ENCODE measurements around the gene PEX14. TPM values are rescaled to one million over a fixed set of nuclear protein-coding genes. Genes with fewer than 3 reads are reported as not detected.

Gene PEX14
- total and polyA plus RNA-seq, 5 donors, result 17.5 to 24.6 (median 20.8) TPM

DNA sequence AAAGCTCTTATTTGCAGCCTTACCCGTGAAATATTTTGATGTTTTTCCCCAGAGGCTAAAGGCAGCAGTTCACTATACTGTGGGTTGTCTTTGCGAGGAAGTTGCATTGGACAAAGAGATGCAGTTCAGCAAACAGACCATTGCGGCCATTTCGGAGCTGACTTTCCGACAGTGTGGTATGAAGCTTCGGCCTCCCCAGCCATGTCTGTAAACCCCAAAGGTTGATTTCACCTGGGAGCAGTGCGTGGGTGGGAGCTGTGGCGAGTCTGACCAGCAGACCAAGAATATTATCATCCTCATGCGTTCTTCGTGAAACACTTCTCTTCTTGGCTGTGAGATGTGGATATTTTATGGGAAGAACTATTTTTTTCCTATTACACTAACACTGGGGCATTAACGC lies 41.0 kb upstream of the PEX14 start:
- H3K9me3 ChIP-seq (ENCODE audit: control insufficient read depth, low read length), result no peaks in the 10 kb centered on the region
- ATAC-seq (no peak), DNase-seq (no peak)
- WGBS, result 90% methylated on average over 11 of the region's 11 CpGs
- H3K4me3 ChIP-seq (ENCODE audit: low read length), result no peak overlapping the region
- no peak overlapping the region for H3K27ac ChIP-seq (ENCODE audit: low read length)
- H3K27me3 ChIP-seq (ENCODE audit: control insufficient read depth, insufficient read depth), result no peaks in the 10 kb centered on the region
- intact Hi-C loops (cut with DNase I), result loop anchor here in 1 of 4 donors (10.0 kb wide), 1 partner anchor 61 kb away; no protein-coding TSS in a partner anchor
- H3K4me1 ChIP-seq (ENCODE audit: control insufficient read depth, insufficient read depth, low read length), result peaks cover 5% of the 10 kb centered on the region

DNA sequence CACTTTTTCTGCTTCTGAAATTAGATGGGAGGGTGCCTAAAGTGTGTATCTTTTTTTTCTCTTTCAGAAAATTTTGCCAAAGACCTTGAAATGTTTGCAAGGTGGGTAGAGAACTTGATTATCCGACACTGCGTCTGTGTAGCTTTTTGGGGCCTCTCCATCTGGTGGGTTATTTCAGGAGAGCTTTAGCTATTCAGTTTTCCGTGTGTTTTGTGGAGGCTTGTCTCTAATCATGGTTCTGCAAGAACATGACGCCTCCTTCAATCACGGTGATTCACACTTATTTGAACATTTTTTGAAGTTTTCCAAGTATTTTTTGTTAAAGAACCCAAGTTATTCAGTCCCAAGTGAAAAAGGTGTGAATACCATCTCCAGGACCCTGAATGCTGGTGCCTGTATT lies 40.2 kb upstream of the PEX14 start:
- H3K27me3 ChIP-seq (ENCODE audit: control insufficient read depth, insufficient read depth), result no peaks in the 10 kb centered on the region
- no peak overlapping the region for H3K4me3 ChIP-seq (ENCODE audit: low read length)
- ATAC-seq, result no peak
- intact Hi-C loops (cut with DNase I), result loop anchor here in 1 of 4 donors (10.0 kb wide), 1 partner anchor 60 kb away; no protein-coding TSS in a partner anchor
- no peaks in the 10 kb centered on the region for H3K9me3 ChIP-seq (ENCODE audit: control insufficient read depth, low read length)
- WGBS, result 91% methylated on average over 5 of the region's 5 CpGs
- DNase-seq, result no peak
- H3K4me1 ChIP-seq (ENCODE audit: control insufficient read depth, insufficient read depth, low read length), result peaks cover 5% of the 10 kb centered on the region
- no peak overlapping the region for H3K27ac ChIP-seq (ENCODE audit: low read length)

- 94% methylated on average over 1 of the region's 1 CpG for WGBS
- Histone ChIP-seq H3K27ac (ENCODE audit: low read length) (no peak overlapping the region), H3K4me3 (ENCODE audit: low read length) (no peak overlapping the region), H3K27me3 (ENCODE audit: control insufficient read depth, insufficient read depth) (no peaks in the 10 kb centered on the region), H3K4me1 (ENCODE audit: control insufficient read depth, insufficient read depth, low read length) (no peaks in the 10 kb centered on the region), H3K9me3 (ENCODE audit: control insufficient read depth, low read length) (no peaks in the 10 kb centered on the region)
- ATAC-seq (no peak), DNase-seq (no peak)
- intact Hi-C loops (cut with DNase I), result loop anchor here in 1 of 4 donors (10.0 kb wide), 1 partner anchor 58 kb away; no protein-coding TSS in a partner anchor
Observed at GRCh38 chr1:10437052-10437451, 37.7 kb upstream of the PEX14 start.

- Histone ChIP-seq H3K27me3 (ENCODE audit: control insufficient read depth, insufficient read depth) (no peaks in the 10 kb centered on the region), H3K4me3 (ENCODE audit: low read length) (no peak overlapping the region), H3K27ac (ENCODE audit: low read length) (no peak overlapping the region), H3K4me1 (ENCODE audit: control insufficient read depth, insufficient read depth, low read length) (no peaks in the 10 kb centered on the region), H3K9me3 (ENCODE audit: control insufficient read depth, low read length) (no peaks in the 10 kb centered on the region)
- no peak for ATAC-seq
- WGBS, result 63% methylated on average over 7 of the region's 7 CpGs
- intact Hi-C loops (cut with DNase I), result loop anchor here in 1 of 4 donors (10.0 kb wide), 1 partner anchor 56 kb away; no protein-coding TSS in a partner anchor
- DNase-seq, result no peak
Observed at GRCh38 chr1:10438677-10439163, 36.0 kb upstream of the PEX14 start.

- Histone ChIP-seq H3K27ac (ENCODE audit: low read length) (no peak overlapping the region), H3K4me1 (ENCODE audit: control insufficient read depth, insufficient read depth, low read length) (no peaks in the 10 kb centered on the region), H3K9me3 (ENCODE audit: control insufficient read depth, low read length) (no peaks in the 10 kb centered on the region), H3K4me3 (ENCODE audit: low read length) (no peak overlapping the region), H3K27me3 (ENCODE audit: control insufficient read depth, insufficient read depth) (no peaks in the 10 kb centered on the region)
- ATAC-seq (no peak), DNase-seq (no peak)
- 97% methylated on average over 2 of the region's 2 CpGs for WGBS
- intact Hi-C loops (cut with DNase I), result no loop called here
Observed at GRCh38 chr1:10440305-10440704, 34.4 kb upstream of the PEX14 start.

DNA sequence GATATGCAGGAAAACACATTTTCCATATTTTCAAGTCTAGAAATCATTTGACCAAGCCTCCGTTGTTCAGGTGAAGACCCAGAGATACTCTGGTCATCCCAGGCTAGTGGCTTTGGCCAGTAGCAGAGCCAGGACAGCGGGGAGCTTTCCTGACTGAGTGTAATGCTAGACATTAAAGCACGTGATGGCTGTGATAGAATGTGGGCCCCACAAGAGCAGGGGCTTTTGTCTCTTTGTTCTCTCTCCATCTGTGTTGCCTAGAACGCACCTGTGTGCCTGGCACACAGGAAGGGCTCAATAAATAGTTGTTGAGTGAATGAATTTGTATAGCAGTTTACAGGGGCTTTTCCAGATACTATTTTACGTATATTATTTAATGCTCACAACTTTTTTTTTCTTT lies 34.0 kb upstream of the PEX14 start:
- intact Hi-C loops (cut with DNase I), result no loop called here
- DNase-seq, result no peak
- Histone ChIP-seq H3K27me3 (ENCODE audit: control insufficient read depth, insufficient read depth) (no peaks in the 10 kb centered on the region), H3K9me3 (ENCODE audit: control insufficient read depth, low read length) (no peaks in the 10 kb centered on the region), H3K4me1 (ENCODE audit: control insufficient read depth, insufficient read depth, low read length) (no peaks in the 10 kb centered on the region), H3K27ac (ENCODE audit: low read length) (no peak overlapping the region), H3K4me3 (ENCODE audit: low read length) (no peak overlapping the region)
- ATAC-seq, result no peak
- 91% methylated on average over 5 of the region's 5 CpGs for WGBS

GRCh38 chr1:10444248-10444647 lies 30.5 kb upstream of the PEX14 start:
- no peak overlapping the region for H3K4me3 ChIP-seq (ENCODE audit: low read length)
- H3K4me1 ChIP-seq (ENCODE audit: control insufficient read depth, insufficient read depth, low read length), result no peaks in the 10 kb centered on the region
- DNase-seq (no peak), ATAC-seq (no peak)
- no peaks in the 10 kb centered on the region for H3K9me3 ChIP-seq (ENCODE audit: control insufficient read depth, low read length)
- intact Hi-C loops (cut with DNase I), result no loop called here
- no peaks in the 10 kb centered on the region for H3K27me3 ChIP-seq (ENCODE audit: control insufficient read depth, insufficient read depth)
- no peak overlapping the region for H3K27ac ChIP-seq (ENCODE audit: low read length)
- 93% methylated on average over 6 of the region's 6 CpGs for WGBS

DNA sequence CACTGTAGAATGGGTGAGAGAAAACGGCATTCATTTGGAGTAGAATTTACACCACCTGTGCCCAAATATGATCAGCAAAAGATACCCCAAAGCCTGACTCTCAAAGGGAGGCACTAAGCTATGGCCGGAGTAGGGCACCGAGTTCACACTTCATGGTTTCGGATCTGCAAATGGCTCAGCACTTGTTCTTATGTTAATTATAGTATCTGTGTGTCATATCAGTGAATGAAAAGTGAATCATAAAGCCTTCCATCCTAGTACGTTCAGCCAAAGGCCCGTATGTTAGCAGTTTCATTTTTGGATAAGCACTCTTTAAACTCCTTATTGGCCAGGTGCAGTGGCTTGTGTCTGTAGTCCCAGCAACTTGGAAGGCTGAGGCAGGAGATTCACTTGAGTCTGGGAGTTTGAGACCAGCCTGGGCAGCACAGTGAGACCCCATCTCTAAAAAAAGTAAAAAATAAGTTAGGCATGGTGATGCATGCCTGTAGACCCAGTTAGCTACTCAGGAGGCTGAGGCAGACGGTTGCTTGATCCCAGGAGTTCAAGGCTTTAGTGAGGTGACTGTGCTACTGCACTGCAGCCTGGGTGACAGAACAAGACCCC lies 29.9 kb upstream of the PEX14 start:
- DNase-seq (no peak), ATAC-seq (no peak)
- intact Hi-C loops (cut with DNase I), result no loop called here
- Histone ChIP-seq H3K27me3 (ENCODE audit: control insufficient read depth, insufficient read depth) (no peaks in the 10 kb centered on the region), H3K4me1 (ENCODE audit: control insufficient read depth, insufficient read depth, low read length) (no peaks in the 10 kb centered on the region), H3K9me3 (ENCODE audit: control insufficient read depth, low read length) (no peaks in the 10 kb centered on the region), H3K4me3 (ENCODE audit: low read length) (no peak overlapping the region), H3K27ac (ENCODE audit: low read length) (no peak overlapping the region)
- 94% methylated on average over 7 of the region's 7 CpGs for WGBS

DNA sequence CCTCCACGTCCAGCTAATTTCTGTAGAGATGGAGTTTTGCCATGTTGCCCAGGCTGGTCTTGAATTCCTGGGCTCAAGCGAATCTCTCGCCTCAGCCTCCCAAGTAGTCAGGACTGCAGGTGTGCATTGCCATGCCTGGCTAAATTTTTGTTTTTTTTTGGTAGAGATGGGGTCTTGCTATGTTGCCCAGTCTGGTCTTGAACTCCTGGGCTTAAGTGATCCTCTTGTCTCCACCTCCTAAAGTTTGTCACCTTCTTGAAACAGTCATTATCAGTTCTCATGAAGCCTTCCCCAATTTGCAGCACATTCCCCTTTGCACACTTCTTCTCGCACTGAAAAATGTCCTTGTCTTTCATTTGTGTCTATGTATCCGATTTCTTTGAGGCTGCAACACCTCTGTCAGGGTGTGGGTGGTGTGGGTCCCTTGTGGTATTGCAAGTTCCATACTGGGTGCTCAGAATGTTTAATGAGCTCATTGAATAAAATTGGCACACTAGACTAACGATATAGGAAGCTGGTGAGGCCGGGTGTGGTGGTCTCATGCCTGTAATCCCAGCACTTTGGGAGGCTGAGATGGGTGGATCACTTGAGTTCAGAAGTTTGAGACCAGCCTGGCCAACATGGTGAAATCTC lies 27.8 kb upstream of the PEX14 start:
- intact Hi-C loops (cut with DNase I), result no loop called here
- Histone ChIP-seq H3K9me3 (ENCODE audit: control insufficient read depth, low read length) (no peaks in the 10 kb centered on the region), H3K27me3 (ENCODE audit: control insufficient read depth, insufficient read depth) (no peaks in the 10 kb centered on the region), H3K4me1 (ENCODE audit: control insufficient read depth, insufficient read depth, low read length) (no peaks in the 10 kb centered on the region), H3K4me3 (ENCODE audit: low read length) (no peak overlapping the region), H3K27ac (ENCODE audit: low read length) (no peak overlapping the region)
- DNase-seq (no peak), ATAC-seq (no peak)
- 96% methylated on average over 7 of the region's 7 CpGs for WGBS

GRCh38 chr1:10449751-10450150 lies 25.0 kb upstream of the PEX14 start, which contains the start of gene CORT:
TSS of gene CORT (plus strand) at chr1:10450031. CDS start at chr1:10450224, 193 bp downstream.
- Histone ChIP-seq H3K27me3 (ENCODE audit: control insufficient read depth, insufficient read depth) (no peaks in the 10 kb centered on the region), H3K9me3 (ENCODE audit: control insufficient read depth, low read length) (no peaks in the 10 kb centered on the region), H3K4me3 (ENCODE audit: low read length) (no peak within 1 kb of the TSS), H3K4me1 (ENCODE audit: control insufficient read depth, insufficient read depth, low read length) (no peaks in the 10 kb centered on the region), H3K27ac (ENCODE audit: low read length) (no peak within 1 kb of the TSS)
- WGBS, result 84% methylated on average over 10 of the region's 10 CpGs
- DNase-seq (no peak), ATAC-seq (no peak)
- intact Hi-C loops (cut with DNase I), result no loop called here

DNA sequence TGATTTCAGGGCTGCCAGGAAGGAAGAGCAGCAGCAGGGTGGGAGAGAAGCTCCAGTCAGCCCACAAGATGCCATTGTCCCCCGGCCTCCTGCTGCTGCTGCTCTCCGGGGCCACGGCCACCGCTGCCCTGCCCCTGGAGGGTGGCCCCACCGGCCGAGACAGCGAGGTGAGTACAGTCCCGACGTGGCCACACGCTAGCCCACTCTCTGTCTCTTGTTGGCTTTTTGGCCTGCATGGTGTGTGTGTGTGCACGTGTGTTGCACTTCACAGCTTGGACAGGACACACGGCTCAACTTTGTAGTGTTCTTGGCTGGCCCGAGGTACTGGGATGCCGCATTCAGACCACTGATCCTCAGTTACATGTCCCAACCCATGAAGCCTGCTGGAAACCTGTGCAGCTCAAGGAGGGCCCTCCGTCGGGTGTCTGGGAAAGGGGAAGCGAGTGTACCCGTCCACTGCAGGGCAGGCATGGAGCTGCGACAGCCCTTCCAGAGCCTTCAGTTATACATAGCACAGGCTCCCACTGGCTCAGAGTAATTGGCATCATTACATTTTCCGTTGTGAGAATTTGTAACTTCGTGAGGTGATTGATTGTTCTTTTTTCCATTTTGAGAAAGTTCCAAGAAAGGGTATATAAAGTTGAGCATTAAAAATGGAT lies 24.5 kb upstream of the PEX14 start:
- peak; percentile 13 to 33 for ATAC-seq
- H3K27ac ChIP-seq (ENCODE audit: low read length), result no peak overlapping the region
- 79% methylated on average over 21 of the region's 21 CpGs for WGBS

More for the DNA sequence above, 24.5 kb upstream of the PEX14 start:
- no peak for DNase-seq
- no peaks in the 10 kb centered on the region for H3K4me1 ChIP-seq (ENCODE audit: control insufficient read depth, insufficient read depth, low read length)
- H3K4me3 ChIP-seq (ENCODE audit: low read length), result no peak overlapping the region
- intact Hi-C loops (cut with DNase I), result no loop called here
- no peaks in the 10 kb centered on the region for H3K27me3 ChIP-seq (ENCODE audit: control insufficient read depth, insufficient read depth)
- no peaks in the 10 kb centered on the region for H3K9me3 ChIP-seq (ENCODE audit: control insufficient read depth, low read length)
